ENCODE results near the gene CHRNA1.
A peak's percentile ranks its signal among the peaks of the same experiment; 100 is the strongest.

The CHRNA1 gene

GRCh38 chr2:174800436-174801205, 36.3 kb upstream of the CHRNA1 start:
- no peak overlapping the region for H3K4me2 ChIP-seq (ENCODE audit: low read length)
- no peak overlapping the region for H3K4ac ChIP-seq (ENCODE audit: low read depth, low read length)
- H3K23ac ChIP-seq (ENCODE audit: low read length), result no peak overlapping the region
- peaks cover 7% of the 10 kb centered on the region for H3K4me1 ChIP-seq (ENCODE audit: control insufficient read depth, low read depth, low read length)
- no peaks in the 10 kb centered on the region for H3K27me3 ChIP-seq (ENCODE audit: insufficient read depth, low read length, poor library complexity)
- H2BK15ac ChIP-seq (replicated peaks; ENCODE audit: low read depth), result no peak overlapping the region
- no peak overlapping the region for H3K27ac ChIP-seq (ENCODE audit: low read depth, low read length)
- H3K9ac ChIP-seq (ENCODE audit: low read length), result no peak overlapping the region
- no peak overlapping the region for H2BK120ac ChIP-seq (ENCODE audit: low read depth, low read length)
- H3K18ac ChIP-seq (ENCODE audit: low read length), result no peak overlapping the region
- no peak overlapping the region for H2AK5ac ChIP-seq (ENCODE audit: low read length)
- H3K56ac ChIP-seq (ENCODE audit: low read length), result no peak overlapping the region
- no peak overlapping the region for H4K5ac ChIP-seq (ENCODE audit: low read length)
- H3K79me1 ChIP-seq (ENCODE audit: low read length), result no peaks in the 10 kb centered on the region
- peaks cover 2% of the 10 kb centered on the region for H3K36me3 ChIP-seq (ENCODE audit: control insufficient read depth, insufficient read depth, low read length)
- no peak for DNase-seq
- H4K8ac ChIP-seq (ENCODE audit: low read depth, low read length), result no peak overlapping the region
- H3K4me3 ChIP-seq (ENCODE audit: low read length), result no peak overlapping the region
- H3K79me2 ChIP-seq (ENCODE audit: control insufficient read depth, insufficient read depth, low read length), result no peaks in the 10 kb centered on the region
- 100% methylated on average over 1 of the region's 8 CpGs for WGBS (ENCODE audit: extremely low coverage, insufficient coverage, low lambda C conversion rate)
- no peak overlapping the region for H2BK5ac ChIP-seq (ENCODE audit: low read length)

GRCh38 chr2:174798801-174799200, 34.5 kb upstream of the CHRNA1 start:
- no CpG with 5 or more reads among the region's 1 CpG for WGBS (ENCODE audit: extremely low coverage, insufficient coverage, low lambda C conversion rate)
- H3K56ac ChIP-seq (ENCODE audit: low read length), result no peak overlapping the region
- no peak overlapping the region for H2BK15ac ChIP-seq (replicated peaks; ENCODE audit: low read depth)
- peak; percentile 40 for DNase-seq
- H3K27me3 ChIP-seq (ENCODE audit: insufficient read depth, low read length, poor library complexity), result no peaks in the 10 kb centered on the region
- no peak overlapping the region for H2BK120ac ChIP-seq (ENCODE audit: low read depth, low read length)
- H3K4ac ChIP-seq (ENCODE audit: low read depth, low read length), result no peak overlapping the region
- no peak overlapping the region for H3K23ac ChIP-seq (ENCODE audit: low read length)
- H3K4me3 ChIP-seq (ENCODE audit: low read length), result no peak overlapping the region
- H3K18ac ChIP-seq (ENCODE audit: low read length), result no peak overlapping the region
- peaks cover 2% of the 10 kb centered on the region for H3K36me3 ChIP-seq (ENCODE audit: control insufficient read depth, insufficient read depth, low read length)
- H3K9ac ChIP-seq (ENCODE audit: low read length), result no peak overlapping the region
- H3K79me1 ChIP-seq (ENCODE audit: low read length), result no peaks in the 10 kb centered on the region
- H3K79me2 ChIP-seq (ENCODE audit: control insufficient read depth, insufficient read depth, low read length), result no peaks in the 10 kb centered on the region
- H2BK5ac ChIP-seq (ENCODE audit: low read length), result no peak overlapping the region
- no peak overlapping the region for H2AK5ac ChIP-seq (ENCODE audit: low read length)
- H4K5ac ChIP-seq (ENCODE audit: low read length), result no peak overlapping the region
- no peak overlapping the region for H4K8ac ChIP-seq (ENCODE audit: low read depth, low read length)
- no peak overlapping the region for H3K27ac ChIP-seq (ENCODE audit: low read depth, low read length)
- H3K4me1 ChIP-seq (ENCODE audit: control insufficient read depth, low read depth, low read length), result peaks cover 7% of the 10 kb centered on the region
- H3K4me2 ChIP-seq (ENCODE audit: low read length), result no peak overlapping the region

- no peak for DNase-seq
- Histone ChIP-seq H3K4me2 (ENCODE audit: low read length) (no peak overlapping the region), H2BK120ac (ENCODE audit: low read depth, low read length) (no peak overlapping the region), H3K4me3 (ENCODE audit: low read length) (no peak overlapping the region), H3K9ac (ENCODE audit: low read length) (no peak overlapping the region), H3K27ac (ENCODE audit: low read depth, low read length) (no peak overlapping the region), H3K4ac (ENCODE audit: low read depth, low read length) (no peak overlapping the region), H4K5ac (ENCODE audit: low read length) (no peak overlapping the region), H2AK5ac (ENCODE audit: low read length) (no peak overlapping the region), H3K4me1 (ENCODE audit: control insufficient read depth, low read depth, low read length) (peaks cover 7% of the 10 kb centered on the region), H3K18ac (ENCODE audit: low read length) (no peak overlapping the region), H3K27me3 (ENCODE audit: insufficient read depth, low read length, poor library complexity) (no peaks in the 10 kb centered on the region), H2BK5ac (ENCODE audit: low read length) (no peak overlapping the region), H3K79me2 (ENCODE audit: control insufficient read depth, insufficient read depth, low read length) (no peaks in the 10 kb centered on the region), H2BK15ac (replicated peaks; ENCODE audit: low read depth) (no peak overlapping the region), H4K8ac (ENCODE audit: low read depth, low read length) (no peak overlapping the region), H3K36me3 (ENCODE audit: control insufficient read depth, insufficient read depth, low read length) (peaks cover 2% of the 10 kb centered on the region), H3K23ac (ENCODE audit: low read length) (no peak overlapping the region), H3K79me1 (ENCODE audit: low read length) (no peaks in the 10 kb centered on the region), H3K56ac (ENCODE audit: low read length) (no peak overlapping the region)
- WGBS (ENCODE audit: extremely low coverage, insufficient coverage, low lambda C conversion rate), result no CpG with 5 or more reads among the region's 1 CpG
These were observed 33.6 kb upstream of the CHRNA1 start for GRCh38 chr2:174797781-174798276.

GRCh38 chr2:174796319-174796771, 32.1 kb upstream of the CHRNA1 start:
- H3K79me1 ChIP-seq (ENCODE audit: low read length), result no peaks in the 10 kb centered on the region
- no peak overlapping the region for H3K56ac ChIP-seq (ENCODE audit: low read length)
- peaks cover 2% of the 10 kb centered on the region for H3K36me3 ChIP-seq (ENCODE audit: control insufficient read depth, insufficient read depth, low read length)
- no peak overlapping the region for H2BK5ac ChIP-seq (ENCODE audit: low read length)
- peak overlapping the region; percentile 8 for H3K18ac ChIP-seq (ENCODE audit: low read length)
- no peak overlapping the region for H3K4me2 ChIP-seq (ENCODE audit: low read length)
- H3K9ac ChIP-seq (ENCODE audit: low read length), result no peak overlapping the region
- no peaks in the 10 kb centered on the region for H3K79me2 ChIP-seq (ENCODE audit: control insufficient read depth, insufficient read depth, low read length)
- no peak overlapping the region for H3K27ac ChIP-seq (ENCODE audit: low read depth, low read length)
- H4K5ac ChIP-seq (ENCODE audit: low read length), result no peak overlapping the region
- no peak overlapping the region for H2AK5ac ChIP-seq (ENCODE audit: low read length)
- peak; percentile 71 for DNase-seq
- peaks cover 11% of the 10 kb centered on the region for H3K4me1 ChIP-seq (ENCODE audit: control insufficient read depth, low read depth, low read length)
- H2BK120ac ChIP-seq (ENCODE audit: low read depth, low read length), result no peak overlapping the region
- no peak overlapping the region for H3K4ac ChIP-seq (ENCODE audit: low read depth, low read length)
- H2BK15ac ChIP-seq (replicated peaks; ENCODE audit: low read depth), result no peak overlapping the region
- no peak overlapping the region for H3K23ac ChIP-seq (ENCODE audit: low read length)
- no peak overlapping the region for H3K4me3 ChIP-seq (ENCODE audit: low read length)
- H4K8ac ChIP-seq (ENCODE audit: low read depth, low read length), result no peak overlapping the region
- H3K27me3 ChIP-seq (ENCODE audit: insufficient read depth, low read length, poor library complexity), result no peaks in the 10 kb centered on the region

- H4K5ac ChIP-seq (ENCODE audit: low read length), result no peak overlapping the region
- H3K36me3 ChIP-seq (ENCODE audit: control insufficient read depth, insufficient read depth, low read length), result peaks cover 2% of the 10 kb centered on the region
- no peaks in the 10 kb centered on the region for H3K79me1 ChIP-seq (ENCODE audit: low read length)
- H4K8ac ChIP-seq (ENCODE audit: low read depth, low read length), result no peak overlapping the region
- no peak overlapping the region for H2AK5ac ChIP-seq (ENCODE audit: low read length)
- H3K27me3 ChIP-seq (ENCODE audit: insufficient read depth, low read length, poor library complexity), result no peaks in the 10 kb centered on the region
- no peak overlapping the region for H3K9ac ChIP-seq (ENCODE audit: low read length)
- no CpG with 5 or more reads among the region's 3 CpGs for WGBS (ENCODE audit: extremely low coverage, insufficient coverage, low lambda C conversion rate)
- peaks cover 14% of the 10 kb centered on the region for H3K4me1 ChIP-seq (ENCODE audit: control insufficient read depth, low read depth, low read length)
- H2BK15ac ChIP-seq (replicated peaks; ENCODE audit: low read depth), result peak overlapping the region; percentile 21
- no peak for DNase-seq
- no peak overlapping the region for H3K27ac ChIP-seq (ENCODE audit: low read depth, low read length)
- H3K4ac ChIP-seq (ENCODE audit: low read depth, low read length), result no peak overlapping the region
- H2BK5ac ChIP-seq (ENCODE audit: low read length), result no peak overlapping the region
- H3K56ac ChIP-seq (ENCODE audit: low read length), result no peak overlapping the region
- no peak overlapping the region for H3K4me3 ChIP-seq (ENCODE audit: low read length)
- H3K18ac ChIP-seq (ENCODE audit: low read length), result no peak overlapping the region
- H3K79me2 ChIP-seq (ENCODE audit: control insufficient read depth, insufficient read depth, low read length), result no peaks in the 10 kb centered on the region
- H3K23ac ChIP-seq (ENCODE audit: low read length), result no peak overlapping the region
- no peak overlapping the region for H2BK120ac ChIP-seq (ENCODE audit: low read depth, low read length)
- H3K4me2 ChIP-seq (ENCODE audit: low read length), result no peak overlapping the region
These were observed 30.6 kb upstream of the CHRNA1 start for GRCh38 chr2:174794851-174795374.
